Loucy (cell line): ENCODE data around the gene FBXW9.

ENCODE experiments used
- EZH2phosphoT487 ChIP-seq: fragments of 200-600 bp; IDR thresholded peaks from 2 replicates; pipeline ENCODE4 v1.6.1; 2018; ENCODE audit warnings: antibody characterized with exemption, mild to moderate bottlenecking, moderate library complexity, borderline replicate concordance
- TF ChIP-seq, protein P1 (sequence below): fragments of 200-600 bp; sonication (generic); conservative IDR thresholded peaks from 2 replicates; pipeline ENCODE4 v1.5.1; 2014; ENCODE audit warnings: mild to moderate bottlenecking, antibody characterized with exemption, low read length

- TF ChIP-seq, protein P1, sequence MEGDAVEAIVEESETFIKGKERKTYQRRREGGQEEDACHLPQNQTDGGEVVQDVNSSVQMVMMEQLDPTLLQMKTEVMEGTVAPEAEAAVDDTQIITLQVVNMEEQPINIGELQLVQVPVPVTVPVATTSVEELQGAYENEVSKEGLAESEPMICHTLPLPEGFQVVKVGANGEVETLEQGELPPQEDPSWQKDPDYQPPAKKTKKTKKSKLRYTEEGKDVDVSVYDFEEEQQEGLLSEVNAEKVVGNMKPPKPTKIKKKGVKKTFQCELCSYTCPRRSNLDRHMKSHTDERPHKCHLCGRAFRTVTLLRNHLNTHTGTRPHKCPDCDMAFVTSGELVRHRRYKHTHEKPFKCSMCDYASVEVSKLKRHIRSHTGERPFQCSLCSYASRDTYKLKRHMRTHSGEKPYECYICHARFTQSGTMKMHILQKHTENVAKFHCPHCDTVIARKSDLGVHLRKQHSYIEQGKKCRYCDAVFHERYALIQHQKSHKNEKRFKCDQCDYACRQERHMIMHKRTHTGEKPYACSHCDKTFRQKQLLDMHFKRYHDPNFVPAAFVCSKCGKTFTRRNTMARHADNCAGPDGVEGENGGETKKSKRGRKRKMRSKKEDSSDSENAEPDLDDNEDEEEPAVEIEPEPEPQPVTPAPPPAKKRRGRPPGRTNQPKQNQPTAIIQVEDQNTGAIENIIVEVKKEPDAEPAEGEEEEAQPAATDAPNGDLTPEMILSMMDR: no peak
- TF ChIP-seq EZH2phosphoT487: no peak
These were observed 21.0 kb downstream of the FBXW9 start for GRCh38 chr19:12675399-12675798.
